ENCODE measurements around the gene OTX2.

The OTX2 gene

GRCh38 chr14:56794557-56795283 lies 15.6 kb downstream of the OTX2 start (continued):
- no peak for TF ChIP-seq ZNF645 (tag by site-specific recombination; IDR thresholded peaks at IDR 0.05)
- no peak for TF ChIP-seq PATZ1 (tag by site-specific recombination; IDR thresholded peaks at IDR 0.05)

GRCh38 chr14:56794088-56794556 lies 16.2 kb downstream of the OTX2 start:
- CTCF ChIA-PET = interaction anchor here (0.7 kb wide), 1 partner anchor 93 kb away, joined by 3 read pairs; no protein-coding TSS in a partner anchor
- POLR2A ChIA-PET = no interaction called here
- Histone ChIP-seq H3K36me3 (ENCODE audit: control insufficient read depth in 2 of 2, insufficient read depth in 1 of 2, low read length in 2 of 2) (no peaks in the 10 kb centered on the region), H3K4me1 (ENCODE audit: control insufficient read depth, insufficient read depth, low read length) (no peaks in the 10 kb centered on the region), H3K4me3 (ENCODE audit: low read depth, low read length) (no peak overlapping the region), H3K27ac (ENCODE audit: extremely low read depth, low read depth, low read length) (no peak overlapping the region), H3K9me3 (ENCODE audit: control insufficient read depth, insufficient read depth, low read depth, low read length) (no peaks in the 10 kb centered on the region)
- TF ChIP-seq PRDM10 (tag by site-specific recombination; IDR thresholded peaks at IDR 0.05) (no peak), KLF7 (tag by site-specific recombination; IDR thresholded peaks at IDR 0.05; ENCODE audit: borderline replicate concordance) (no peak), ZBTB48 (tag by site-specific recombination; IDR thresholded peaks at IDR 0.05) (no peak), ZNF529 (tag by site-specific recombination; IDR thresholded peaks at IDR 0.05; ENCODE audit: insufficient replicate concordance) (no peak), ZNF623 (tag by site-specific recombination; IDR thresholded peaks at IDR 0.05) (no peak), ZBTB49 (tag by site-specific recombination; IDR thresholded peaks at IDR 0.05; ENCODE audit: low read depth) (no peak), ZNF280C (tag by site-specific recombination; IDR thresholded peaks at IDR 0.05) (no peak), ZNF391 (tag by site-specific recombination; IDR thresholded peaks at IDR 0.05; ENCODE audit: borderline replicate concordance, low read depth) (no peak), AEBP2 (tag by site-specific recombination; IDR thresholded peaks at IDR 0.05; ENCODE audit: borderline replicate concordance) (no peak)

All from HEK293 (cell line).